ENCODE measurements around the gene MYO15A. TPM values are rescaled to one million over a fixed set of nuclear protein-coding genes. Genes with fewer than 3 reads are reported as not detected.

MYO15A gene
- total RNA-seq, 1 experiment from 2014 or later: 0.38 TPM

- Mint-ChIP-seq H3K9me3 (ENCODE audit: low read depth, unreplicated experiment) (no peaks in the 10 kb centered on the region), H3K27me3 (ENCODE audit: unreplicated experiment) (no peaks in the 10 kb centered on the region), H3K4me1 (ENCODE audit: low read depth, unreplicated experiment) (no peaks in the 10 kb centered on the region), H3K27ac (ENCODE audit: unreplicated experiment) (no peak overlapping the region), H3K4me3 (ENCODE audit: low read depth, unreplicated experiment) (no peak overlapping the region), H3K36me3 (ENCODE audit: insufficient read depth, unreplicated experiment) (no peaks in the 10 kb centered on the region)
- CTCF ChIA-PET: no interaction called here
- intact Hi-C loops (cut with micrococcal nuclease; ENCODE audit: unreplicated experiment): no loop called here
- no peak for DNase-seq
- no peak for TF ChIP-seq CTCF (IDR thresholded peaks at IDR 0.05; ENCODE audit: unreplicated experiment)
- no TSS peak for BruUV-seq (replicated peaks)
Observed at GRCh38 chr17:18166894-18167293, 58.3 kb downstream of the MYO15A start.

DNA sequence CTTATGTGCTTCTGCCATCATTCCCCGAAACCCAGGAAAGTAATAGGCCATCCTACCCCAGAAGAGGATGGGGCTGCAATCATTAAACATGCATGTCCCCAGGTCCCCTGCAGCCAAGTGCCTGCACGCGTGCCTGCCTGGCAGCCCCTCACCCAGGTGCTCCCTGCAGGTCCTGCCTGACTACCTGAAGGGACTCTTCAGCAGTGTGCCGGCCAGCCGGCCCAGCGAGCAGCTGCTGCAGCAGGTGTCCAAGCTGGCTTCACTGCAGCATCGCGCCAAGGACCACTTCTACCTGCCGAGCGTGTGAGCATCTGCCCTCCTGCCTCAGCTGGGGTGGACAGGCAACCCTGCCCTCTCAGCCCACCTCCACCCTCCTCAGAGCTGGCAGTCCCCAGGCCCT is 58.9 kb downstream of the MYO15A start:
- intact Hi-C loops (cut with micrococcal nuclease; ENCODE audit: unreplicated experiment): no loop called here
- Mint-ChIP-seq H3K27me3 (ENCODE audit: unreplicated experiment) (no peaks in the 10 kb centered on the region), H3K4me3 (ENCODE audit: low read depth, unreplicated experiment) (no peak overlapping the region), H3K4me1 (ENCODE audit: low read depth, unreplicated experiment) (no peaks in the 10 kb centered on the region), H3K36me3 (ENCODE audit: insufficient read depth, unreplicated experiment) (no peaks in the 10 kb centered on the region), H3K9me3 (ENCODE audit: low read depth, unreplicated experiment) (no peaks in the 10 kb centered on the region), H3K27ac (ENCODE audit: unreplicated experiment) (no peak overlapping the region)
- CTCF ChIA-PET: no interaction called here
- TF ChIP-seq CTCF (IDR thresholded peaks at IDR 0.05; ENCODE audit: unreplicated experiment): no peak
- BruUV-seq (replicated peaks): no TSS peak
- DNase-seq: no peak

DNA sequence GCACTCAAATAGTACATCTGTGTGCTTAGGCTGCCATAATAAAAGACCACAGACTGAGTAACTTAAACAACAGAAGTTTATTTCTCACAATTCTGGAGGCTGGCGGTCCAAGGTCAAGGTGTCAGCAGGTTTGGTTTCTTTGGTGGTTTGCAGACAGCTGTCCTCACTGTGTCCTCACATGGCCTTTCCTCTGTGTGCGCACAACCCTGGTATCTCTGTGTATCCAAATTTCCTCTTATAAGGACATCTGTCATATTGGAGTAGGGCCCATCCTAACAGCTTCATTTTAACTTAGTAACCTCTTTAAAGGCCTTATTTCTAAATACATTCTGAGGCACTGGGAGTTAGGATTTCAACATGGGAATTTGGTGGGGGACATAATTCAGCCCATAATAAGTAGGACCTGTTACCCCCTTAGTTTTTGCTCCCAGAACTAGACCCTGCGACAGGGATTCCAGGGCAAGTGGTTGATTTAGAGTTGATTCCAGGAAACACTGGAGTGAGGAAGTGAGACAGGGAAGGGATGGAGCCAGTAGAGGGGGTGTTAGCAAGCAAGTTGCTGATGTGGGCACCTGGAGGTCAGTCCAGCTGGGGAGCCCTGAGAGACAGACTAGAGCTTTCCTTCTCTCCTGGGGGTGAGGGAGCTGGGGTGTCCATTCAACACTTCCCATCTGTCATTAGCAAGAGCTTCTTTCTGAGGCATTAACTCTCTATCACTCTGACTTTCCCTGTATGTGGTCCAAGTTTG is 64.1 kb downstream of the MYO15A start:
- intact Hi-C loops (cut with micrococcal nuclease; ENCODE audit: unreplicated experiment): no loop called here
- H3K36me3 Mint-ChIP-seq (ENCODE audit: insufficient read depth, unreplicated experiment): no peaks in the 10 kb centered on the region
- no peak overlapping the region for H3K27ac Mint-ChIP-seq (ENCODE audit: unreplicated experiment)
- TF ChIP-seq CTCF (IDR thresholded peaks at IDR 0.05; ENCODE audit: unreplicated experiment): no peak
- BruUV-seq (replicated peaks): no TSS peak
- H3K27me3 Mint-ChIP-seq (ENCODE audit: unreplicated experiment): no peaks in the 10 kb centered on the region
- CTCF ChIA-PET: no interaction called here
- no peaks in the 10 kb centered on the region for H3K9me3 Mint-ChIP-seq (ENCODE audit: low read depth, unreplicated experiment)
- no peaks in the 10 kb centered on the region for H3K4me1 Mint-ChIP-seq (ENCODE audit: low read depth, unreplicated experiment)
- no peak overlapping the region for H3K4me3 Mint-ChIP-seq (ENCODE audit: low read depth, unreplicated experiment)
- DNase-seq: no peak

DNA sequence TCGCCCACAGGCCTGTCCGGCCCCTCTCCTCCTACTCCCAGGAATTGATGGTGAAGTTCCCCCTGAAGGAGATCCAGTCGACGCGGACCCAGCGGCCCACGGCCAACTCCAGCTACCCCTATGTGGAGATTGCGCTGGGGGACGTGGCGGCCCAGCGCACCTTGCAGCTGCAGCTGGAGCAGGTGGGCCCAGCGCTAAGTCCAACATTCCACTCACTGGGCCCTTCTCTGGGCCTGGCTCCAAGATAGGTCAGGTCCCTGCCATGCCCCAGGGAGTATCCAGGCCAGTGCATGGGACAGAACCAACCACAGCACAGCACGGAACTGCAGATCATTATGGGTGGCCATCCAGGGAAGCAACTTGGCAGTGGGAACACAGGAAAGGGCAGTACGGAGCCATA is 65.2 kb downstream of the MYO15A start:
- BruUV-seq (replicated peaks): no TSS peak
- TF ChIP-seq CTCF (IDR thresholded peaks at IDR 0.05; ENCODE audit: unreplicated experiment): no peak
- Mint-ChIP-seq H3K9me3 (ENCODE audit: low read depth, unreplicated experiment) (no peaks in the 10 kb centered on the region), H3K4me3 (ENCODE audit: low read depth, unreplicated experiment) (no peak overlapping the region), H3K27me3 (ENCODE audit: unreplicated experiment) (no peaks in the 10 kb centered on the region), H3K4me1 (ENCODE audit: low read depth, unreplicated experiment) (no peaks in the 10 kb centered on the region), H3K36me3 (ENCODE audit: insufficient read depth, unreplicated experiment) (no peaks in the 10 kb centered on the region), H3K27ac (ENCODE audit: unreplicated experiment) (no peak overlapping the region)
- no peak for DNase-seq
- CTCF ChIA-PET: no interaction called here
- intact Hi-C loops (cut with micrococcal nuclease; ENCODE audit: unreplicated experiment): no loop called here
